HepG2 (cell line): Measurements from ENCODE around the gene MXD1. TPM values are rescaled to one million over a fixed set of nuclear protein-coding genes. Genes with fewer than 3 reads are reported as not detected.

Experiments
- ATAC-seq: fragments of 200-7000 bp; cut with Tn5 transposase; 3 replicates; pipeline ENCODE4 v1.9.1; 2020; ENCODE audit warnings: mild to moderate bottlenecking, moderate library complexity
- Bru-seq: library from RNA; stranded (reverse); fragments of 400-500 nt; gene quantifications from one replicate; lab custom pipeline; 2021; lab: Mats Ljungman, UMichigan
- BruChase-seq, 2 experiments: library from RNA; stranded (reverse); fragments of 400-500 nt; gene quantifications; one replicate each; lab custom pipeline; 2021; lab: Mats Ljungman, UMichigan
- BruUV-seq: library from RNA; stranded (reverse); fragments of 400-500 nt; replicated peaks from 2 replicates; lab custom pipeline; 2021; lab: Mats Ljungman, UMichigan
- CTCF ChIA-PET: fragments of 300-600 bp; formaldehyde crosslinking; extraction: SDS; loops from one replicate; lab custom pipeline; 2021; ENCODE audit warnings: low total read pairs, inconsistent platforms, low intra/inter-chr PET ratio; lab: Yijun Ruan, JAX
- POLR2A ChIA-PET: fragments of 350-600 bp; sonication (Branson Sonifier 250); formaldehyde crosslinking; loops from one replicate; lab custom pipeline; 2020; ENCODE audit warnings: antibody characterized with exemption, inconsistent platforms; lab: Yijun Ruan, JAX
- DNase-seq: peaks from one replicate; pipeline ENCODE4 v3.0.0-alpha.2; 2015; ENCODE audit warnings: low spot score
- FAIRE-seq: peaks from 3 replicates; lab custom pipeline; 2011; peaks lifted over from hg19 to GRCh38; lab: Jason Lieb, UNC
- H2AFZ ChIP-seq: one replicate; pipeline ENCODE4 v1.6.1; 2011; ENCODE audit warnings: low read length, inconsistent platforms
- H3K27ac ChIP-seq: fragments of 300-600 bp; 3 replicates; pipeline ENCODE4 v1.8.0; 2011; ENCODE audit warnings: mixed run types, mild to moderate bottlenecking, mixed read lengths, low read length, inconsistent platforms; ENCODE audit not compliant: insufficient read depth; ENCODE audit errors: extremely low read length
- H3K27me3 ChIP-seq, 2 experiments: fragments of 200-600 bp in 1 of 2; 2 replicates in 1 of 2; 3 replicates in 1 of 2; pipeline versions ENCODE4 v1.6.0 to v1.8.0; 2011; ENCODE audit warnings: low read length in 2 of 2, mild to moderate bottlenecking in 2 of 2, moderate library complexity in 2 of 2, inconsistent platforms in 1 of 2; ENCODE audit not compliant: insufficient read depth in 2 of 2, control insufficient read depth in 1 of 2
- H3K36me3 ChIP-seq, 2 experiments: fragments of 200-600 bp in 1 of 2; replicated peaks in 1 of 2; 2 replicates in 1 of 2; 3 replicates in 1 of 2; pipeline versions ENCODE4 v1.5.1 to v1.8.0; 2011; ENCODE audit warnings: low read length in 2 of 2, inconsistent platforms in 1 of 2; ENCODE audit not compliant: insufficient read depth in 2 of 2, control insufficient read depth in 1 of 2
- H3K4me1 ChIP-seq: 2 replicates; pipeline ENCODE4 v1.5.1; 2012; ENCODE audit warnings: low read length, inconsistent platforms; ENCODE audit not compliant: insufficient read depth
- H3K4me2 ChIP-seq: 2 replicates; pipeline ENCODE4 v1.6.0; 2011; ENCODE audit warnings: low read depth, low read length, inconsistent platforms
- H3K4me3 ChIP-seq, 3 experiments: fragments of 200-600 bp in 1 of 3; sonication (generic), shearing (Covaris generic) in 1 of 3; replicated peaks in 1 of 3; 2 replicates each; pipeline ENCODE4 v1.5.1; 2011 to 2016; ENCODE audit warnings: low read length in 3 of 3, inconsistent platforms in 2 of 3, low read depth in 2 of 3, mild to moderate bottlenecking in 2 of 3, control low read depth in 1 of 3, mixed read lengths in 1 of 3; ENCODE audit not compliant: insufficient read depth in 1 of 3
- H3K79me2 ChIP-seq: one replicate; pipeline ENCODE4 v1.6.1; 2011; ENCODE audit warnings: low read length, inconsistent platforms; ENCODE audit not compliant: insufficient read depth
- H3K9ac ChIP-seq: 2 replicates; pipeline ENCODE4 v1.6.0; 2011; ENCODE audit warnings: mild to moderate bottlenecking, low read depth, low read length, inconsistent platforms; ENCODE audit not compliant: insufficient read depth
- H3K9me3 ChIP-seq: 2 replicates; pipeline ENCODE4 v1.5.1; 2012; ENCODE audit warnings: mild to moderate bottlenecking, low read length
- H4K20me1 ChIP-seq: 2 replicates; pipeline ENCODE4 v1.6.0; 2011; ENCODE audit warnings: inconsistent platforms, mild to moderate bottlenecking, low read length, moderate library complexity; ENCODE audit not compliant: insufficient read depth
- HCFC1 ChIP-seq: fragments of 150-350 bp; IDR thresholded peaks from 2 replicates; pipeline ENCODE4 v1.6.1; 2014; ENCODE audit warnings: low read depth, low read length
- NCOR1 ChIP-seq: fragments of 200-600 bp; sonication (generic); IDR thresholded peaks from 2 replicates; pipeline ENCODE4 v1.7.0; 2017; ENCODE audit warnings: antibody characterized with exemption, low read length, borderline replicate concordance
- REXO4 ChIP-seq: sonication (generic); formaldehyde crosslinking; IDR thresholded peaks from 2 replicates; pipeline ENCODE4 v1.8.0; 2022; ENCODE audit warnings: missing genetic modification reagents, mild to moderate bottlenecking, borderline replicate concordance
- THAP7 ChIP-seq: sonication (generic); formaldehyde crosslinking; IDR thresholded peaks from 2 replicates; pipeline ENCODE4 v1.8.1; 2023; ENCODE audit warnings: mild to moderate bottlenecking, missing genetic modification reagents
- TOE1 ChIP-seq: sonication (generic); formaldehyde crosslinking; IDR thresholded peaks from 2 replicates; pipeline ENCODE4 v1.4.0; 2020; ENCODE audit warnings: mild to moderate bottlenecking, missing genetic modification reagents
- TOPORS ChIP-seq: sonication (generic); formaldehyde crosslinking; IDR thresholded peaks from 2 replicates; pipeline ENCODE4 v1.8.0; 2023; ENCODE audit warnings: mild to moderate bottlenecking, missing genetic modification reagents
- TP53 ChIP-seq: sonication (generic); formaldehyde crosslinking; conservative IDR thresholded peaks from 2 replicates; pipeline ENCODE4 v1.4.0; 2020; ENCODE audit warnings: missing genetic modification reagents
- U2AF2 ChIP-seq: fragments of 200-400 bp; formaldehyde crosslinking; IDR thresholded peaks from 2 replicates; pipeline ENCODE4 v1.6.1; 2017; ENCODE audit warnings: low read depth, mild to moderate bottlenecking, low read length
- YEATS4 ChIP-seq: sonication (generic); formaldehyde crosslinking; IDR thresholded peaks from 2 replicates; pipeline ENCODE4 v1.4.0; 2020; ENCODE audit warnings: missing genetic modification reagents, borderline replicate concordance
- ZNF124 ChIP-seq: sonication (generic); formaldehyde crosslinking; IDR thresholded peaks from 2 replicates; pipeline ENCODE4 v1.4.0; 2020; ENCODE audit warnings: missing genetic modification reagents
- ZNF17 ChIP-seq: sonication (generic); formaldehyde crosslinking; IDR thresholded peaks from 2 replicates; pipeline ENCODE4 v1.5.0; 2020; ENCODE audit warnings: mild to moderate bottlenecking, missing genetic modification reagents
- ZNF282 ChIP-seq: fragments of 450-650 bp; IDR thresholded peaks from 2 replicates; pipeline ENCODE4 v1.6.1; 2018; ENCODE audit not compliant: partially characterized antibody
- ZNF546 ChIP-seq: sonication (generic); formaldehyde crosslinking; conservative IDR thresholded peaks from 2 replicates; pipeline ENCODE4 v1.8.1; 2023; ENCODE audit warnings: mild to moderate bottlenecking, missing genetic modification reagents
- ZNF773 ChIP-seq: sonication (generic); formaldehyde crosslinking; IDR thresholded peaks from 2 replicates; pipeline ENCODE4 v1.4.0; 2020; ENCODE audit warnings: missing genetic modification reagents, borderline replicate concordance
- WGBS: methylation state at CpG from one replicate; pipeline ENCODE4 v1.1.6; 2017; ENCODE audit warnings: low lambda C conversion rate; 5-methylcytosine and 5-hydroxymethylcytosine counted together
- in situ Hi-C: cut with HindIII; loops from 2 replicates; pipeline ENCODE4 v1.10.0; 2017; ENCODE audit warnings: low pct_unique_long_range_greater_than_20kb; ENCODE audit not compliant: extremely low pct_ligation_motif_present
- intact Hi-C: fragments of 100-400 bp; cut with micrococcal nuclease; formaldehyde crosslinking; loops from one replicate; pipeline ENCODE4 v1.10.0; 2022; ENCODE audit not compliant: unreplicated experiment
- long read RNA-seq, 2 experiments: library from RNA in 1 of 2; library from polyadenylated mRNA in 1 of 2; stranded (forward) in 1 of 2; unstranded in 1 of 2; transcript quantifications; one replicate each; pipeline ENCODE4 v2.0.0, GENCODE V29; 2019 to 2022
- polyA minus RNA-seq, 3 experiments: library from RNA; depleted of rRNA, polyadenylated mRNA; stranded (reverse); fragments of >200 nt; gene quantifications; 2 replicates each; pipeline ENCODE4 v1.2.3, GENCODE V29; 2011; ENCODE audit warnings: low replicate concordance in 1 of 3
- polyA plus RNA-seq, 8 experiments: library from polyadenylated mRNA; depleted of rRNA in 3 of 8; stranded (reverse) in 7 of 8; unstranded in 1 of 8; fragments of >200 nt; fragmentation: Illumina TruSeq in 4 of 8; extraction: Trizol in 4 of 8; gene quantifications; 2 replicates each; pipeline versions ENCODE4 v1.2.1 to v1.2.3, GENCODE V29; 2011 to 2016; ENCODE audit warnings: low read depth in 4 of 8, missing spikeins in 1 of 8, mixed read lengths in 1 of 8; ENCODE audit not compliant: insufficient read depth in 1 of 8
- total RNA-seq, 5 experiments: library from RNA; depleted of rRNA; stranded (reverse); fragments of >200 nt; fragmentation: Illumina TruSeq; extraction: Trizol; gene quantifications; 2 replicates each; pipeline ENCODE4 v1.2.3, GENCODE V29; 2016; ENCODE audit warnings: low read depth in 1 of 5
- TF ChIP-seq, protein P1 (sequence below): sonication (generic); formaldehyde crosslinking; IDR thresholded peaks from 2 replicates; pipeline ENCODE4 v1.5.0; 2020; ENCODE audit warnings: missing genetic modification reagents

MXD1 gene, protein sequence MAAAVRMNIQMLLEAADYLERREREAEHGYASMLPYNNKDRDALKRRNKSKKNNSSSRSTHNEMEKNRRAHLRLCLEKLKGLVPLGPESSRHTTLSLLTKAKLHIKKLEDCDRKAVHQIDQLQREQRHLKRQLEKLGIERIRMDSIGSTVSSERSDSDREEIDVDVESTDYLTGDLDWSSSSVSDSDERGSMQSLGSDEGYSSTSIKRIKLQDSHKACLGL
- total RNA-seq (2016; rRNA removed; fragmentation: Illumina TruSeq; extraction: Trizol) (6.4 and 7.7 TPM in 2 replicates), polyA plus RNA-seq (2011; rRNA removed) (12.0 and 14.9 TPM in 2 replicates), polyA minus RNA-seq (2011; rRNA and poly(A)+ RNA removed; ENCODE audit: low replicate concordance) (5.8 and 5.9 TPM in 2 replicates), Bru-seq, nascent RNA (percentile 88 among the genes with signal in this experiment), BruChase-seq, experiment 1, labeled RNA remaining after a 6-hour chase (percentile 85 among the genes with signal in this experiment), BruChase-seq, experiment 2, labeled RNA remaining after a 2-hour chase (percentile 90 among the genes with signal in this experiment)
- total RNA-seq (2016; cell fraction: cytosol; rRNA removed; fragmentation: Illumina TruSeq; extraction: Trizol; ENCODE audit: low read depth) = 0.61 and 2.0 TPM in 2 replicates
- 6.1 and 7.8 TPM in 2 replicates for total RNA-seq (2016; cell fraction: insoluble cytoplasmic fraction; rRNA removed; fragmentation: Illumina TruSeq; extraction: Trizol)
- total RNA-seq (2016; cell fraction: membrane; rRNA removed; fragmentation: Illumina TruSeq; extraction: Trizol) = 3.1 and 3.6 TPM in 2 replicates
- 11.9 and 13.4 TPM in 2 replicates for total RNA-seq (2016; cell fraction: nucleus; rRNA removed; fragmentation: Illumina TruSeq; extraction: Trizol)
- 5.2 and 7.3 TPM in 2 replicates for polyA plus RNA-seq (2011; cell fraction: cytosol; rRNA removed)
- polyA plus RNA-seq (2011; cell fraction: nucleus; rRNA removed) = 15.4 and 18.9 TPM in 2 replicates
- polyA plus RNA-seq (2012) = 6.1 and 8.3 TPM in 2 replicates
- 0.19 and 0.38 TPM in 2 replicates for polyA plus RNA-seq (2016; cell fraction: cytosol; fragmentation: Illumina TruSeq; extraction: Trizol; ENCODE audit: low read depth)
- polyA plus RNA-seq (2016; cell fraction: insoluble cytoplasmic fraction; fragmentation: Illumina TruSeq; extraction: Trizol; ENCODE audit: low read depth) = 5.4 and 6.9 TPM in 2 replicates
- polyA plus RNA-seq (2016; cell fraction: membrane; fragmentation: Illumina TruSeq; extraction: Trizol; ENCODE audit: low read depth) = 1.2 and 1.5 TPM in 2 replicates
- 14.2 and 17.0 TPM in 2 replicates for polyA plus RNA-seq (2016; cell fraction: nucleus; fragmentation: Illumina TruSeq; extraction: Trizol; ENCODE audit: insufficient read depth, low read depth)
- polyA minus RNA-seq (2011; cell fraction: cytosol; rRNA and poly(A)+ RNA removed) = 7.4 and 8.8 TPM in 2 replicates
- 22.0 and 25.4 TPM in 2 replicates for polyA minus RNA-seq (2011; cell fraction: nucleus; rRNA and poly(A)+ RNA removed)
- long read RNA-seq, experiment 1, full-length matches to known transcripts = 4 of 11 reads
- long read RNA-seq, experiment 1, partial matches to known transcripts = 1 of 11 reads
- long read RNA-seq, experiment 1, other reads (novel, unspliced or antisense) = 6 of 11 reads
- long read RNA-seq, experiment 2, full-length matches to known transcripts = 2 of 64 reads
- long read RNA-seq, experiment 2, partial matches to known transcripts = 0 of 64 reads
- long read RNA-seq, experiment 2, other reads (novel, unspliced or antisense) = 62 of 64 reads

DNA sequence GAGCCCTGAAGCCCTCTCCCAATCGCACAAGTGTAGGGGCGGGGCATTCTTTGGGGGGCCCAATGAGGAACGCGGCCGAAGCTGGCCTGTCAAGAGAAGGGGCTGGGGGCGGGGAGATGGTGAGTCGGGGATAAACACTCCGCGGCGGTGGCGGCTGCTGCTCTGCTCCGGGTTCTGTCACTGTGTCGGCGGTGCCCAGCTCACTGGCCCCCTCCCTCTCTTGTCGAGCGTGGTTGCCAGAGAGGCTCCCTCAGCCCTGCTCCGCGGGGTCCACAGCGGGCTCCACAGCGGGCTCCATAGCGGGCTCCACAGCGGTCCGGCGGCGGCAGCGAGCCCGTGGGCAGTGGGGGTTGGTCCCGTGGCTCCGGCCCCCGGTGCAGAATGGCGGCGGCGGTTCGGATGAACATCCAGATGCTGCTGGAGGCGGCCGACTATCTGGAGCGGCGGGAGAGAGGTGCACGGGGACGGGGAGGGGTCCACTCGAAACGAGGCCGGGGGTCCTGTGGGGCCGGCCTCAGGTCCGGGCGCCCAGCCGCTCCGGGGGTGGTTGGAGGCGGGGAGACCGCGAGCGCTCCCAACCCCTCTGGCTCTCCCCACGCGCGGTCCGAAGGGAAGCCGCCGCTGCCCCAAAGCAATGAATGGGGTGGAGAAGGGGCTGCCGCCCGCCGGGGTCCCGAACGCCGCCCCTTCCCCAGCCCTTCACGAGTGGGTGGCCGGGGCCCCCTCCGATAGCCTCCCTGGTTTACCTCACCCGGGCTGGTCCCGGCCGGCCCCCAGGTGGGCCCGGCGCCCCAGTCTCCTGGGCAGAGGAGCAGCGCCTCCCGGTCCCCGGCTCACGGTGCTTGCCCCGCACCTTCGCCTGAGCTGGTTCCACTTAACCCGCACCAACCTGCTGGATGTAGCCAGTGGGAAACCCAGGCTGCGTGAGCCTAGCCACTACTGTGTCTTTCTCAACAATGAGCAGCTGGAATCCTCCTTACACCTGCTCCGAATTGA, at the start of gene MXD1:
MXD1 (plus strand) TSS at position 160 of the 996 bp plus-strand sequence; CDS start at position 382, 222 bp downstream.
- FAIRE-seq = no peak
- H3K9me3 ChIP-seq = no peaks in the 10 kb centered on the region
- ATAC-seq = peak; percentile 17
- H3K9ac ChIP-seq = peak within 1 kb of the TSS; percentile 91
- no peak for DNase-seq
- no peaks in the 10 kb centered on the region for H4K20me1 ChIP-seq
- peaks cover 0 to 31% of the 10 kb centered on the region in 2 experiments; a peak in 3 of 5 replicates for H3K36me3 ChIP-seq
- H3K4me3 ChIP-seq = peak within 1 kb of the TSS; percentile 86 to 93 (median 93)
- H3K4me2 ChIP-seq = peak within 1 kb of the TSS; percentile 86
- H3K79me2 ChIP-seq = peaks cover 18% of the 10 kb centered on the region
- intact Hi-C loops (loop anchor here (1.0 to 5.0 kb wide), 8 partner anchors 31 to 387 kb away; partner anchors contain the start of genes C2orf42, FAM136A, PCBP1 and TIA1), in situ Hi-C loops (loop anchor here (5.0 kb wide), 2 partner anchors 152 to 227 kb away; no protein-coding TSS in a partner anchor)
- POLR2A ChIA-PET = interaction anchor here (0.5 to 6.5 kb wide), 72 partner anchors 9 to 642 kb away, joined by 3 to 282 read pairs (median 5); partner anchors contain the start of genes AAK1, ANXA4, C2orf42 and FAM136A
- no peak within 1 kb of the TSS for H2AFZ ChIP-seq
- 1% methylated on average over 26 of the region's 81 CpGs for WGBS
- H3K27ac ChIP-seq = peak within 1 kb of the TSS; percentile 89
- BruUV-seq = no TSS peak
- H3K4me1 ChIP-seq = peaks cover 37% of the 10 kb centered on the region
- CTCF ChIA-PET = interaction anchor here (0.9 kb wide), 1 partner anchor 156 kb away, joined by 5 read pairs; no protein-coding TSS in a partner anchor
- no peaks in the 10 kb centered on the region for H3K27me3 ChIP-seq
- TF ChIP-seq ZNF546 (CRISPR knock-in tag) (no peak), TOE1 (CRISPR knock-in tag) (no peak), HCFC1 (no peak; the same call in 1 of the 2 replicates), TP53 (CRISPR knock-in tag) (no peak), NCOR1 (no peak; the same call in 1 of the 2 replicates), TOPORS (CRISPR knock-in tag) (no peak), ZNF124 (CRISPR knock-in tag) (no peak), U2AF2 (no peak), REXO4 (CRISPR knock-in tag) (no peak), ZNF17 (CRISPR knock-in tag) (no peak), ZNF282 (no peak), THAP7 (CRISPR knock-in tag) (no peak), YEATS4 (no peak), ZNF773 (no peak)
- TF ChIP-seq, protein P1, sequence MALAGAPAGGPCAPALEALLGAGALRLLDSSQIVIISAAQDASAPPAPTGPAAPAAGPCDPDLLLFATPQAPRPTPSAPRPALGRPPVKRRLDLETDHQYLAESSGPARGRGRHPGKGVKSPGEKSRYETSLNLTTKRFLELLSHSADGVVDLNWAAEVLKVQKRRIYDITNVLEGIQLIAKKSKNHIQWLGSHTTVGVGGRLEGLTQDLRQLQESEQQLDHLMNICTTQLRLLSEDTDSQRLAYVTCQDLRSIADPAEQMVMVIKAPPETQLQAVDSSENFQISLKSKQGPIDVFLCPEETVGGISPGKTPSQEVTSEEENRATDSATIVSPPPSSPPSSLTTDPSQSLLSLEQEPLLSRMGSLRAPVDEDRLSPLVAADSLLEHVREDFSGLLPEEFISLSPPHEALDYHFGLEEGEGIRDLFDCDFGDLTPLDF = no peak
